ENCODE data around the gene AGO1. TPM values are rescaled to one million over a fixed set of nuclear protein-coding genes. Genes with fewer than 3 reads are reported as not detected.
"Not testable (repeated sequence)": the region's sequence is repeated elsewhere in the genome, so short reads cannot be mapped to it uniquely, and the experiment has no call there.

The AGO1 gene
- total RNA-seq, 1 donor from 2014 or later: 35.1 TPM

DNA sequence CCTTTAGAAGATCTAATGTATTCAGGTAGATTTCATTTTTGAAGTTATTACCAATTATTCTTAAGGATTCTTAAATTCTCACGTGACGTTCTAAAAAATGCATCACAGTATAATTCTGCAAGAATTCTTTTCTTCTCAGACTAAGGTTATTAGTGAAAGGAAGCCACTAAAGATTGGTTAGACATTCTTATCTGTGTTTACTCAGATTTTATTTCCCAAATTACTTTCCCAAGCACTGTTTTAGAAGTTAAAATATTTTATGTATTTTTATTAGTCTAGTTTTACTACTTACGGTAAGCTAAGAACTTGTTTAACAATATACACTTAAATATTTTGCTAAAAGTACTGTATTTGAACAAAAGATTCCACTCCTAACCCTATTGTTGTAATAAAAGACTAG is 76.3 kb downstream of the AGO1 start:
- no peak overlapping the region for H3K4me3 Mint-ChIP-seq (ENCODE audit: unreplicated experiment)
- no peaks in the 10 kb centered on the region for H3K9me3 Mint-ChIP-seq (ENCODE audit: unreplicated experiment)
- H3K4me1 Mint-ChIP-seq (ENCODE audit: low read depth, unreplicated experiment): no peaks in the 10 kb centered on the region

DNA sequence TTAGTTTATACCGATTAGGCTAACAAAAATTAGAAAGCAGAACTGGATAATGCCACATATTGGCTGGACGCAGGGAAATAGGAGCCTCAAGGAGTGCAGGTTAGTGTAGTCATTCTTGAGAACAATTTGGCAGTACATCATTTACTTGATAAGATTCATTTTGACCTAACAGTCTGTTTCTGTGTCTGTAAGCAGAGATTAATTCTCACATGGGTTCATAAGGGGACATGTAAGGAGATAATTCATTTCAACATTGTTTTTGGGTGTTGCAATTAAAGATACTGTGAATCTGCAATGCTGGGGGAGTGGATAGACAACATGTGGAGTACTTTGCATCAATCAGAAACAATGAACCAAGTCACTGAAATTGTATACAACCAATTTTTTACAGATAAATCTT is 79.9 kb downstream of the AGO1 start:
- Histone ChIP-seq H3K9ac (ENCODE audit: low read length) (no peak overlapping the region), H2AFZ (ENCODE audit: low read depth, low read length) (no peak overlapping the region), H3K4me2 (ENCODE audit: low read length) (no peak overlapping the region), H3K9me3 (ENCODE audit: insufficient read depth, low read depth, low read length) (no peaks in the 10 kb centered on the region), H3K4me3 (ENCODE audit: insufficient read depth, low read depth, low read length) (no peak overlapping the region), H3K79me2 (ENCODE audit: insufficient read depth, low read length) (peaks cover 19% of the 10 kb centered on the region), H4K20me1 (ENCODE audit: insufficient read depth, low read length) (peaks cover 6% of the 10 kb centered on the region), H3K36me3 (ENCODE audit: insufficient read depth, low read length) (no peaks in the 10 kb centered on the region), H3K27me3 (ENCODE audit: insufficient read depth, low read length) (no peaks in the 10 kb centered on the region), H3K4me1 (ENCODE audit: insufficient read depth, low read length) (no peaks in the 10 kb centered on the region), H3K27ac (ENCODE audit: low read depth, low read length) (no peak overlapping the region)
- H3K27ac Mint-ChIP-seq (ENCODE audit: unreplicated experiment): no peak overlapping the region
- H3K27me3 Mint-ChIP-seq (ENCODE audit: low read depth, unreplicated experiment): no peaks in the 10 kb centered on the region
- H3K4me1 Mint-ChIP-seq (ENCODE audit: low read depth, unreplicated experiment): no peaks in the 10 kb centered on the region
- no peak for FAIRE-seq
- no peaks in the 10 kb centered on the region for H3K36me3 Mint-ChIP-seq (ENCODE audit: low read depth, unreplicated experiment)
- TF ChIP-seq, protein P1, sequence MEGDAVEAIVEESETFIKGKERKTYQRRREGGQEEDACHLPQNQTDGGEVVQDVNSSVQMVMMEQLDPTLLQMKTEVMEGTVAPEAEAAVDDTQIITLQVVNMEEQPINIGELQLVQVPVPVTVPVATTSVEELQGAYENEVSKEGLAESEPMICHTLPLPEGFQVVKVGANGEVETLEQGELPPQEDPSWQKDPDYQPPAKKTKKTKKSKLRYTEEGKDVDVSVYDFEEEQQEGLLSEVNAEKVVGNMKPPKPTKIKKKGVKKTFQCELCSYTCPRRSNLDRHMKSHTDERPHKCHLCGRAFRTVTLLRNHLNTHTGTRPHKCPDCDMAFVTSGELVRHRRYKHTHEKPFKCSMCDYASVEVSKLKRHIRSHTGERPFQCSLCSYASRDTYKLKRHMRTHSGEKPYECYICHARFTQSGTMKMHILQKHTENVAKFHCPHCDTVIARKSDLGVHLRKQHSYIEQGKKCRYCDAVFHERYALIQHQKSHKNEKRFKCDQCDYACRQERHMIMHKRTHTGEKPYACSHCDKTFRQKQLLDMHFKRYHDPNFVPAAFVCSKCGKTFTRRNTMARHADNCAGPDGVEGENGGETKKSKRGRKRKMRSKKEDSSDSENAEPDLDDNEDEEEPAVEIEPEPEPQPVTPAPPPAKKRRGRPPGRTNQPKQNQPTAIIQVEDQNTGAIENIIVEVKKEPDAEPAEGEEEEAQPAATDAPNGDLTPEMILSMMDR (IDR thresholded peaks at IDR 0.05; ENCODE audit: insufficient read depth, low read depth, low read length): no peak
- no peak for TF ChIP-seq EZH2 (IDR thresholded peaks at IDR 0.05; ENCODE audit: insufficient read depth, low read length)
- DNase-seq (ENCODE audit: low read depth): no peak
- no peak overlapping the region for H3K4me3 Mint-ChIP-seq (ENCODE audit: unreplicated experiment)
- H3K9me3 Mint-ChIP-seq (ENCODE audit: unreplicated experiment): no peaks in the 10 kb centered on the region

More for the DNA sequence above, 76.3 kb downstream of the AGO1 start:
- peaks cover 2% of the 10 kb centered on the region for H4K20me1 ChIP-seq (ENCODE audit: insufficient read depth, low read length)
- no peak overlapping the region for H3K4me3 ChIP-seq (ENCODE audit: insufficient read depth, low read depth, low read length)
- Mint-ChIP-seq H3K36me3 (ENCODE audit: low read depth, unreplicated experiment) (no peaks in the 10 kb centered on the region), H3K27ac (ENCODE audit: unreplicated experiment) (no peak overlapping the region), H3K27me3 (ENCODE audit: low read depth, unreplicated experiment) (no peaks in the 10 kb centered on the region)
- H3K36me3 ChIP-seq (ENCODE audit: insufficient read depth, low read length): no peaks in the 10 kb centered on the region
- no peak overlapping the region for H3K27ac ChIP-seq (ENCODE audit: low read depth, low read length)
- H3K27me3 ChIP-seq (ENCODE audit: insufficient read depth, low read length): no peaks in the 10 kb centered on the region
- H3K4me2 ChIP-seq (ENCODE audit: low read length): no peak overlapping the region
- FAIRE-seq: no peak
- H3K79me2 ChIP-seq (ENCODE audit: insufficient read depth, low read length): peaks cover 29% of the 10 kb centered on the region
- TF ChIP-seq, protein P1 (IDR thresholded peaks at IDR 0.05; ENCODE audit: insufficient read depth, low read depth, low read length): no peak
- TF ChIP-seq EZH2 (IDR thresholded peaks at IDR 0.05; ENCODE audit: insufficient read depth, low read length): no peak
- no peaks in the 10 kb centered on the region for H3K4me1 ChIP-seq (ENCODE audit: insufficient read depth, low read length)
- no peak overlapping the region for H3K9ac ChIP-seq (ENCODE audit: low read length)
- DNase-seq (ENCODE audit: low read depth): no peak
- H3K9me3 ChIP-seq (ENCODE audit: insufficient read depth, low read depth, low read length): no peaks in the 10 kb centered on the region
- H2AFZ ChIP-seq (ENCODE audit: low read depth, low read length): no peak overlapping the region

DNA sequence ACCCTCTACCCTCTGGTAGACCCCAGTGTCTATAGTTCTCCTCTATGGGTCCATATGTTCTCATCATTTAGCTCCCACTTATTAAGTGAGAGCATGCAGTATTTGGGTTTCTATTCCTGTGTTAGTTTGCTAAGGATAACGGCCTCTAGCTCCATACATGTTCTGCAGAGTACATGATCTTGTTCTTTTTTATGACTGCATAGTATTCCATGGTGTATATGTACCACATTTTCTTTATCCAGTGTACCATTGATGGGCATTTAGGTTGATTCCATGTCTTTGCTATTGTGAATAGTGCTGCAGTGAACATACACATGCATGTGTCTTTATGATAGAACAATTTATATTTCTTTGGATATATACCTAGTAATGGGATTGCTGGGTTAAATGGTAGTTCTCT is 81.3 kb downstream of the AGO1 start:
- not testable (repeated sequence) for H3K27me3 ChIP-seq (ENCODE audit: insufficient read depth, low read length); H3K9ac ChIP-seq (ENCODE audit: low read length); FAIRE-seq; H3K27ac Mint-ChIP-seq (ENCODE audit: unreplicated experiment); H3K4me3 ChIP-seq (ENCODE audit: insufficient read depth, low read depth, low read length); H3K36me3 ChIP-seq (ENCODE audit: insufficient read depth, low read length); H3K4me1 Mint-ChIP-seq (ENCODE audit: low read depth, unreplicated experiment); H4K20me1 ChIP-seq (ENCODE audit: insufficient read depth, low read length); H3K4me3 Mint-ChIP-seq (ENCODE audit: unreplicated experiment); H3K27me3 Mint-ChIP-seq (ENCODE audit: low read depth, unreplicated experiment); H2AFZ ChIP-seq (ENCODE audit: low read depth, low read length); H3K36me3 Mint-ChIP-seq (ENCODE audit: low read depth, unreplicated experiment); H3K4me1 ChIP-seq (ENCODE audit: insufficient read depth, low read length); H3K9me3 Mint-ChIP-seq (ENCODE audit: unreplicated experiment); DNase-seq (ENCODE audit: low read depth); H3K9me3 ChIP-seq (ENCODE audit: insufficient read depth, low read depth, low read length); H3K4me2 ChIP-seq (ENCODE audit: low read length); H3K27ac ChIP-seq (ENCODE audit: low read depth, low read length)
- peaks cover 23% of the 10 kb centered on the region for H3K79me2 ChIP-seq (ENCODE audit: insufficient read depth, low read length)
